Thyroid gland (tissue), 4 donors: ENCODE results near the gene TMEM52.

Source experiments
- POLR2A ChIP-seq, 2 donors: fragments of 450-650 bp; IDR thresholded peaks; one replicate each; pipeline ENCODE4 v1.6.1; 2017; ENCODE audit warnings: antibody characterized with exemption in 2 of 2, mild to moderate bottlenecking in 2 of 2, moderate library complexity in 1 of 2
- TF ChIP-seq, protein P1 (sequence below), 6 experiments: fragments of 200-600 bp in 3 of 6; fragments of 450-650 bp in 3 of 6; sonication (generic) in 3 of 6; IDR thresholded peaks; one replicate each; pipeline ENCODE4 v1.5.1; 2016 to 2019; ENCODE audit warnings: antibody characterized with exemption in 6 of 6, mild to moderate bottlenecking in 2 of 6, inconsistent platforms in 1 of 6, moderate library complexity in 1 of 6

DNA sequence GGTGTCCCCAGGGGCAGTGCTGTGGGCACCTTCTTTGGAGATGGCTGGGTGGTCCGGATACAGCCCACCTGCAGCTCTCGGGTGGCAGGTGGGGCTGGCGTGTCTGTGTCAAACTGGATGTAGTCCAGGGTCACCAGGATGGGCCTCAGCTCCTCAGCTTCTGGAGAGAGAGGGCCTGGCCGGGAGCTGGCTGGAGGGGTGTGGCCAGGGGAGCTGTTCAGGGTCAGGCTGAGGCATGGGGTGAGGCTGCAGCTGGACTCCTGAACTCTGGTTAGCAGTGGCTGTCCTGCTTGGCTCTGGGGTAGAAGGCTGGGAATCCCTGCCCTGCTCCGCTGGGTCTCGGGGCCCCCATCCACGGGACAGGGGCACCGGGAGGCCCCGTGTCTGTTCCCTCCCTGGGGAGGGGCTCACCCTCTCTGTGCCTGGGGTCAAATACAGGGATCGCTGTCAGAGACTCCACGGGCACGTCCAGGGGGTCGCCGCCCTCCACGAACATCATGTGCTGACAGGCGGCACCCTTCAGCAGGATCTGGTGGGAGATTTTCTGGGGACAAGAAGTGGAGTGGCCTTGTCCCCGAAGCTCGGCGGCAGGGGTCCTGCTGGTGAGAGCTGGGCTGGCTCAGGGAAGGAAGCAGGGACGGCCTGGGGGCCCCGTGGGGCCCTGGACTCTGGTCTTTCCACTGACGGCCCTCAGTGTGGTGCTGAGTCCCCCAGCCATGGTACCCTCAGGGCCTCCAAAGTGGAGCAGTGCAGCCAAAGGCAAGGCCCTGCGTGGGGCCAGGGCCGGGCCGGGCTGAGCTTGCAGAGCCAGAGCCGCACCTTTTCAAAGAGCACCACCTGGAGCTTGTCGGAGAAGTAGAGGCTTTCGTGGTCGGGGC lies 4.1 kb upstream of the TMEM52 start:
- no peak for TF ChIP-seq POLR2A (IDR thresholded peaks at IDR 0.05)
- TF ChIP-seq, protein P1, sequence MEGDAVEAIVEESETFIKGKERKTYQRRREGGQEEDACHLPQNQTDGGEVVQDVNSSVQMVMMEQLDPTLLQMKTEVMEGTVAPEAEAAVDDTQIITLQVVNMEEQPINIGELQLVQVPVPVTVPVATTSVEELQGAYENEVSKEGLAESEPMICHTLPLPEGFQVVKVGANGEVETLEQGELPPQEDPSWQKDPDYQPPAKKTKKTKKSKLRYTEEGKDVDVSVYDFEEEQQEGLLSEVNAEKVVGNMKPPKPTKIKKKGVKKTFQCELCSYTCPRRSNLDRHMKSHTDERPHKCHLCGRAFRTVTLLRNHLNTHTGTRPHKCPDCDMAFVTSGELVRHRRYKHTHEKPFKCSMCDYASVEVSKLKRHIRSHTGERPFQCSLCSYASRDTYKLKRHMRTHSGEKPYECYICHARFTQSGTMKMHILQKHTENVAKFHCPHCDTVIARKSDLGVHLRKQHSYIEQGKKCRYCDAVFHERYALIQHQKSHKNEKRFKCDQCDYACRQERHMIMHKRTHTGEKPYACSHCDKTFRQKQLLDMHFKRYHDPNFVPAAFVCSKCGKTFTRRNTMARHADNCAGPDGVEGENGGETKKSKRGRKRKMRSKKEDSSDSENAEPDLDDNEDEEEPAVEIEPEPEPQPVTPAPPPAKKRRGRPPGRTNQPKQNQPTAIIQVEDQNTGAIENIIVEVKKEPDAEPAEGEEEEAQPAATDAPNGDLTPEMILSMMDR (IDR thresholded peaks at IDR 0.05), result no peak
